ENCODE data around the gene TSPAN31. TPM values are rescaled to one million over a fixed set of nuclear protein-coding genes. Genes with fewer than 3 reads are reported as not detected.

TSPAN31 gene
- total and polyA plus RNA-seq, 8 donors: 33.5 to 83.8 (median 70.4) TPM

DNA sequence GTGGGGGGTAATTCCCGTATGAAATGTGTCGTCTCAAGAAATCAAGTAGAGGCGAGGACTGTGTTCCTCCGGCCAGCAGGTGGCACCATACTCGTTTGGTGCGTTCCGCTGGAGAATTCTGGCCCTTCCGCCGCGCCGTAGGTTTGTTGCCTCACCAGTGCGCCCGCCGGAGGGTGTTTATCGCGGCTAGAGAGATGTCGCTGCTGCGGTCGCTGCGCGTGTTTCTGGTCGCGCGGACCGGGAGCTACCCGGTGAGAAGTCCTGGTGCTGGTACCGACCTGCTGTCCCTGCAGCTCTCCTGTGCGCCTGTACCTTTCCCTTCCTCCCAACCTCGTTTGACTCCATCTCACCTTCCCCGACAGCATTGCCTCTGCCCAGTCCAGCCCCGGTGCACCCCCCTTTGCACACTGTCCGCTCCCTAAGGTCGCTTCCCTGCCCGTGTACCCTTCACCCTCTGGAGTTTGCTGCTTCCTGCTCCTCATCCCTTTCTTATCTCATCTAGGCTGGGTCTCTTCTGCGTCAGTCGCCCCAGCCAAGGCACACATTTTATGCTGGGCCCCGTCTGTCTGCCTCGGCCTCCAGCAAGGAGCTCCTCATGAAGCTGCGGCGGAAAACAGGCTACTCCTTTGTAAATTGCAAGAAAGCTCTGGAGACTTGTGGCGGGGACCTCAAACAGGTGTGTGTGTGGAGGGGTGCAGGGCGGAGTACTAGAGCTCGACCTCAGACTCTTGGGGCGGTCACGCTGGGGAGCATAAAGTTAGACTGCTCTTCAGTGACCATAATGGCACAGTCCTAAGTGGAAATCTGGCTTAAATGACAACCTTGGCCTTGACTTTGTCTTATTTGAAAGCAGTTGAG is 38.0 kb downstream of the TSPAN31 start, which contains the start of gene TSFM:
Gene TSFM, plus strand, starts transcription at position 180 of the 858 bp plus-strand sequence. Its CDS starts 15 bp downstream, at position 195.
- DNase-seq (peak; percentile 93 to 99 (median 96)), ATAC-seq (peak; percentile 99)
- Histone ChIP-seq H3K9me3 (no peaks in the 10 kb centered on the region), H3K4me3 (peak within 1 kb of the TSS; percentile 83 to 91), H3K4me1 (peaks cover 10 to 33% of the 10 kb centered on the region in 2 donors), H3K27ac (peak within 1 kb of the TSS; percentile 36 to 74), H3K27me3 (no peaks in the 10 kb centered on the region), H3K36me3 (peaks cover 8 to 35% of the 10 kb centered on the region in 2 donors)
- TF ChIP-seq, protein P1, sequence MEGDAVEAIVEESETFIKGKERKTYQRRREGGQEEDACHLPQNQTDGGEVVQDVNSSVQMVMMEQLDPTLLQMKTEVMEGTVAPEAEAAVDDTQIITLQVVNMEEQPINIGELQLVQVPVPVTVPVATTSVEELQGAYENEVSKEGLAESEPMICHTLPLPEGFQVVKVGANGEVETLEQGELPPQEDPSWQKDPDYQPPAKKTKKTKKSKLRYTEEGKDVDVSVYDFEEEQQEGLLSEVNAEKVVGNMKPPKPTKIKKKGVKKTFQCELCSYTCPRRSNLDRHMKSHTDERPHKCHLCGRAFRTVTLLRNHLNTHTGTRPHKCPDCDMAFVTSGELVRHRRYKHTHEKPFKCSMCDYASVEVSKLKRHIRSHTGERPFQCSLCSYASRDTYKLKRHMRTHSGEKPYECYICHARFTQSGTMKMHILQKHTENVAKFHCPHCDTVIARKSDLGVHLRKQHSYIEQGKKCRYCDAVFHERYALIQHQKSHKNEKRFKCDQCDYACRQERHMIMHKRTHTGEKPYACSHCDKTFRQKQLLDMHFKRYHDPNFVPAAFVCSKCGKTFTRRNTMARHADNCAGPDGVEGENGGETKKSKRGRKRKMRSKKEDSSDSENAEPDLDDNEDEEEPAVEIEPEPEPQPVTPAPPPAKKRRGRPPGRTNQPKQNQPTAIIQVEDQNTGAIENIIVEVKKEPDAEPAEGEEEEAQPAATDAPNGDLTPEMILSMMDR (IDR thresholded peaks at IDR 0.05): peak; percentile 91
- intact Hi-C loops (cut with DNase I): no loop called here

DNA sequence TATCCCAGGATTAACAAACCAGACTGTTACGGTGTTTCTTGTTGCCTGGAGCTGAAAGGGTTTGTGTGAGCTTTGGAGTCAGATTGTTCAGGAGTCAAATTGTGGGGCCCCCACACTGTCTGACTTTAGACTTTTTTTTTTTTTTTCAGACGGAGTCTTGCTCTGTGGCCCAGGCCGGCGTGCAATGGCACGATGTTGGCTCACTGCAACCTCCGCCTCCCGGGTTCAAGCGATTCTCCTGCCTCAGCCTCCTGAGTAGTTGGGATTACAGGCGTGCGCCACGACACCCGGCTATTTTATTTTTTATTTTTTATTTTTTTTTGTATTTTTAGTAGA is 38.6 kb downstream of the TSPAN31 start:
- H3K4me1 ChIP-seq: peaks cover 10 to 33% of the 10 kb centered on the region in 2 donors
- H3K36me3 ChIP-seq: peaks cover 8 to 41% of the 10 kb centered on the region in 2 donors
- DNase-seq: no peak
- intact Hi-C loops (cut with DNase I): no loop called here
- TF ChIP-seq, protein P1 (IDR thresholded peaks at IDR 0.05): no peak
- H3K27me3 ChIP-seq: no peaks in the 10 kb centered on the region
- H3K4me3 ChIP-seq: peak overlapping the region; percentile 83 to 91
- no peak overlapping the region for H3K27ac ChIP-seq
- no peak for ATAC-seq
- H3K9me3 ChIP-seq: no peaks in the 10 kb centered on the region

DNA sequence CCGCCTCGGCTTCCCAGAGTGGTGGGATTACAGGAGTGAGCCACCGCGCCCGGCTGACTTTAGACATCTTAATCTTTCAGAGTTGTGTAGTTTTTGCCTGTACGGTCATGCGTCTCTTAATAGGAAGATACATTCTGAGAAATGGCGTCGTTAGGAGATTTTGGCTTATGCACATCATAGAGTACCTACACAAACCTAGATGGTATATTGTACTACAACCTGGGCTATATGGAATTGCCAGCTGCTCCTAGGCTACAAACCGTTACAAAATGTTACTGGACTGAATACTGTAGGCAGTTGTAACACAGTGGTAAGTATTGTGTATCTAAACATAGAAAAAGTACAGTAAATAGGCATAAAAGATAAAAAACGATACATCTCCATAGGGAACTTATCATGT is 39.0 kb downstream of the TSPAN31 start:
- intact Hi-C loops (cut with DNase I): no loop called here
- H3K36me3 ChIP-seq: peaks cover 8 to 45% of the 10 kb centered on the region in 2 donors

DNA sequence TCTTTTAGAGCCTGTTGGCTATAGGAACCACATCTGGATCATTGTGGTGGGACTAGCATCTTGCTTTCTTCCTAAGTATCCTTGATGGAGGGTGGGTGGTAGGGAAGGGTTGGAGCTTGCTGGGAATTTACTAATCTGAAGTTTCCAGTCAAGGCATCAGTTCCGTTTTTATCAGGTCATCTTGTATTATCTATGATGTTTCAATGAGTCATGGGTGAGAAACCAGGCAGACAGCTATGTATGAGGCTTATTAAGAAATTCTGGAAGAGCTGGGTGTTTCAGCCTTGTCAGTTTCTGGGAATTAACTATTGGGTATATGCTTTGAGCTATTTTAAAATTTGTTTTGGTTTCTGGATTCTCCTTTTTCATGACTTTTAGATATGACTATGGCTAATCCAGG is 49.1 kb downstream of the TSPAN31 start:
- Histone ChIP-seq H3K27ac (peak overlapping the region; percentile 18 to 60), H3K36me3 (peaks cover 1 to 88% of the 10 kb centered on the region in 2 donors), H3K4me1 (peaks cover 0 to 28% of the 10 kb centered on the region in 2 donors), H3K4me3 (no peak overlapping the region), H3K9me3 (no peaks in the 10 kb centered on the region), H3K27me3 (no peaks in the 10 kb centered on the region)
- ATAC-seq (peak; percentile 47), DNase-seq (no peak)
- TF ChIP-seq, protein P1 (IDR thresholded peaks at IDR 0.05): no peak
- intact Hi-C loops (cut with DNase I): no loop called here

More for the DNA sequence above, 39.0 kb downstream of the TSPAN31 start:
- peak overlapping the region in 1 of 2 donors; percentile 91 for H3K4me3 ChIP-seq
- TF ChIP-seq, protein P1 (IDR thresholded peaks at IDR 0.05): no peak
- no peaks in the 10 kb centered on the region for H3K9me3 ChIP-seq
- ATAC-seq (no peak), DNase-seq (no peak)
- no peaks in the 10 kb centered on the region for H3K27me3 ChIP-seq
- H3K27ac ChIP-seq: no peak overlapping the region
- H3K4me1 ChIP-seq: peaks cover 10 to 33% of the 10 kb centered on the region in 2 donors

DNA sequence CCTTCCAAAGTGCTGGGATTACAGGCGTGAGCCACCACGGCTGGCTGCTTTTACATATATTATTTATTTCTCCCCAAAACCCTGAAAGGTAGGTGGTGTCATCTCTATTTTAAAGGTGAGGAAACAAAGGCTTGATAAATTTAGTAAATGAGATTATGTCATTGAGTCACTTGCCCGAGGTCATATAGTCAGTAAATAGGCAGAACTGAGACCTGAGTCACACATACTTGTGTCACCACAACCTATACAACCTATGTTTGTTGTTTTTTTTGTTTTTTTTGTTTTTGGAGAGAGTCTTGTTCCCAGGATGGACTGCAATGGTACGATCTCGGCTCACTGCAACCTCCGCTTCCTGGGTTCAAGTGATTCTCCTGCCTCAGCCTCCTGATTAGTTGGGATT is 50.5 kb downstream of the TSPAN31 start:
- Histone ChIP-seq H3K36me3 (peaks cover 3 to 88% of the 10 kb centered on the region in 2 donors), H3K27ac (no peak overlapping the region), H3K4me1 (peaks cover 0 to 28% of the 10 kb centered on the region in 2 donors), H3K27me3 (no peaks in the 10 kb centered on the region), H3K4me3 (no peak overlapping the region), H3K9me3 (no peaks in the 10 kb centered on the region)
- no peak for ATAC-seq
- intact Hi-C loops (cut with DNase I): no loop called here
- TF ChIP-seq, protein P1 (IDR thresholded peaks at IDR 0.05): no peak
- no peak for DNase-seq

All from left lung (tissue), 10 donors.